ENCODE measurements around the gene KCNN4. TPM values are rescaled to one million over a fixed set of nuclear protein-coding genes. Genes with fewer than 3 reads are reported as not detected.
A peak's percentile ranks its signal among the peaks of the same experiment; 100 is the strongest.

KCNN4 gene
- total RNA-seq, 1 donor: 39.9 TPM

GRCh38 chr19:43727593-43727853, 53.2 kb downstream of the KCNN4 start:
- TF ChIP-seq CTCF (IDR thresholded peaks at IDR 0.05; ENCODE audit: insufficient read depth, low read length): no peak
- DNase-seq (ENCODE audit: low read depth): no peak
- no peak overlapping the region for H3K4me3 ChIP-seq (ENCODE audit: low read depth, low read length)

- peak; percentile 43 for DNase-seq (ENCODE audit: low read depth)
- TF ChIP-seq CTCF (IDR thresholded peaks at IDR 0.05; ENCODE audit: insufficient read depth, low read length): no peak
- no peak overlapping the region for H3K4me3 ChIP-seq (ENCODE audit: low read depth, low read length)
Observed at GRCh38 chr19:43726736-43727592, 53.8 kb downstream of the KCNN4 start.

- no peak for DNase-seq (ENCODE audit: low read depth)
- H3K4me3 ChIP-seq (ENCODE audit: low read depth, low read length): no peak overlapping the region
- TF ChIP-seq CTCF (IDR thresholded peaks at IDR 0.05; ENCODE audit: insufficient read depth, low read length): no peak
Observed at GRCh38 chr19:43725468-43725867, 55.3 kb downstream of the KCNN4 start.

- no peak for DNase-seq (ENCODE audit: low read depth)
- H3K4me3 ChIP-seq (ENCODE audit: low read depth, low read length): no peak overlapping the region
- no peak for TF ChIP-seq CTCF (IDR thresholded peaks at IDR 0.05; ENCODE audit: insufficient read depth, low read length)
Observed at GRCh38 chr19:43724896-43725295, 55.9 kb downstream of the KCNN4 start.

- no peak overlapping the region for H3K4me3 ChIP-seq (ENCODE audit: low read depth, low read length)
- TF ChIP-seq CTCF (IDR thresholded peaks at IDR 0.05; ENCODE audit: insufficient read depth, low read length): peak; percentile 42
- no peak for DNase-seq (ENCODE audit: low read depth)
Observed at GRCh38 chr19:43723588-43723987, 57.2 kb downstream of the KCNN4 start.

- no peak for DNase-seq (ENCODE audit: low read depth)
- no peak overlapping the region for H3K4me3 ChIP-seq (ENCODE audit: low read depth, low read length)
- TF ChIP-seq CTCF (IDR thresholded peaks at IDR 0.05; ENCODE audit: insufficient read depth, low read length): no peak
Observed at GRCh38 chr19:43721469-43722048, 59.2 kb downstream of the KCNN4 start.

Data from fibroblast of the aortic adventitia (primary cell).